Kasumi-1 (cell line): ENCODE measurements around the gene CXorf49B.
"Not testable (repeated sequence)": the region's sequence is repeated elsewhere in the genome, so short reads cannot be mapped to it uniquely, and the experiment has no call there.

Experiments used
- DNase-seq, 2 experiments: peaks; one replicate each; lab custom pipeline; 2025; lab: John Stamatoyannopoulos, UW

The CXorf49B gene

GRCh38 chrX:71763049-71763448, at the start of gene CXorf49B:
Gene CXorf49B (plus strand): TSS chrX:71763349. CDS start chrX:71763424, 75 bp downstream.
- not testable (repeated sequence) for DNase-seq

GRCh38 chrX:71714064-71714463, 49.1 kb upstream of the CXorf49B start:
- not testable (repeated sequence) for DNase-seq

- not testable (repeated sequence) for DNase-seq
These were observed 47.6 kb upstream of the CXorf49B start for GRCh38 chrX:71715551-71715950.

- not testable (repeated sequence) for DNase-seq
These were observed 46.8 kb upstream of the CXorf49B start for GRCh38 chrX:71716323-71716722.

- DNase-seq: not testable (repeated sequence)
These were observed 45.0 kb upstream of the CXorf49B start, which contains the start of gene CXorf49 for GRCh38 chrX:71718185-71718584. Gene CXorf49 (minus strand): TSS chrX:71718285. CDS start chrX:71718151, 134 bp downstream.

- not testable (repeated sequence) for DNase-seq
These were observed 44.0 kb upstream of the CXorf49B start for GRCh38 chrX:71719195-71719594.

- not testable (repeated sequence) for DNase-seq
These were observed 42.8 kb upstream of the CXorf49B start for GRCh38 chrX:71720289-71720886.

DNA sequence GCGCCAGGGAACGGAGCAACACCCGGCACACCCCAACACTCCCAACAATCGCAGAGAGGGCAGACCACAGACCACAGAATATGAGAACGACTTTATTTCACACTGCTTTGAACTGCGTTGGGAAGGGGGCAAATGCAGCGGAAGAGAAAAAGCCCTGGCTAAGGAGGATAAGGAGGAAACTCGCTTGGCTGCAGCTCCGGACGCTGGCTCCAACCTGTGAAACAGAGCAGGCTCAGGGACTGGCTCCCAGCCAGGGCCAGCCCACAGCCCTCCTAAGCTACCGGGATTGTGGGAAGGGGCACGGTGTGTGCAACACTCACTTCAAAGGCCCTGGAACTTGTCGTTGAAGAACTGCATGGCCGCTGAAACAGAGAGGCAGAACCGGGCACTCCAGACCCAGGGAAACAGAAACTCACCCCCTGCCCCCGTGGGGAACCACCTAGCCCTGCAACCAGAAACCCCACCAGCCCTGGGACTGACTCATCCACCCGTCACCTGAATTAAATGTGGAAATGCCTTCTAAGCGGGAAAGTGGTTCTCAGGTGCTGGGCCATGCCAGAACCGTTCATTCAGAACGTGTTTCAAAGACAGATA, 2.4 kb upstream of the CXorf49B start:
- DNase-seq: not testable (repeated sequence)

DNA sequence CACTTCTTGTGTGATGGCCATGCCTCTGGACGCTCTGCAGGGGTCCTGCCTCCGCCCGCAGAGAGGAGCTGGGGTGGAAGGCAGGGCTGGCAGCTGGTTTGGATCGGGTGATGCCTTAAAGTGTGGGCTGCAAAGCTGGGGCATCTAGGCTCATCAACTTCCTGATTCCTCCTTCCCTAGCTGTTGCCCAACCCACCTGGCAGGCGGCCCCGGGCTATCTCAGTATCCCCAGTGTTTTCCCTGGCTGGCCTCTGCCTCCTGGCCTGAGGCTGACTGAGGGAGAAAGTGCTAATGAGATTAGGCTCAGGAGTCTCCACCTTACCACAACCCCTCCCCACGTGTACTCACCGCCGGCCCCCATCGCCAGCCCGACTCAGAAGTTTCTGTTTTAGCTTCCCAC, 1.7 kb downstream of the CXorf49B start:
- DNase-seq: not testable (repeated sequence)

DNA sequence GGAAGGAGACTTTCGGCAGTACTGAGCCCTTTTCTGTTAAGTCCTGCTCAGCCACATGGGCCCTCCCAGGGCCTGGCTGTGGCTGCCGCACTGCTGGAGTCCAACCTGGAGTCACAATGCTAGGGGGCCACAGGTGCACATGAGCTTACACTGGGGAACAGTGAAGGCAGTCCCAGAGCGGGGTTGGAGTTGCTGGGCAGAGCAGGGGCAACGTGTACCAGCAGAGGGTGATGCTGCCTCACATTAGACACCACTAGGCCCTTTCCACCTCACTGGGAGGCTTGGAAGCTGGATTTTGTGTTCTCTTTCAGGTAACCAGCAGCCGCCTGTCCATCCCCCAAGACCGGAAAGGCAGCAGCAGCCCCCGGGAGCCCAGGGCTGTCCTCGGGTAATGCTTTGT, 2.5 kb downstream of the CXorf49B start:
- not testable (repeated sequence) for DNase-seq

DNA sequence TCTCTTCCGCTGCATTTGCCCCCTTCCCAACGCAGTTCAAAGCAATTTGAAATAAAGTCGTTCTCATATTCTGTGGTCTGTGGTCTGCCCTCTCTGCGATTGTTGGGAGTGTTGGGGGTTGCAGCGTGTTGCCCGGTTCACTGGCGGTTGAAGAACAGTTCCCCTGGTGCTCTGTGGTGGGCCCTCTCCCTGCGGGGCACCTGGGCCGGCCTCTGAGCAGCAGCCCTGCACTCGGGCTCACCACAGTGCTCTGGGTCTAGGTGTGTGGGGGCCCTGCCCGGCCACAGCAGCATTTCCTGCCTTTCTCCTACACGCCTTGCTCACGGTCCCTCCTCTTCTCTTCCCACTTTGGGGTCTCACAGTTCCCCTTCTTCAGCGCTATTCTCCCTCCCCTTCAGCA, 4.0 kb downstream of the CXorf49B start:
- DNase-seq: not testable (repeated sequence)

DNA sequence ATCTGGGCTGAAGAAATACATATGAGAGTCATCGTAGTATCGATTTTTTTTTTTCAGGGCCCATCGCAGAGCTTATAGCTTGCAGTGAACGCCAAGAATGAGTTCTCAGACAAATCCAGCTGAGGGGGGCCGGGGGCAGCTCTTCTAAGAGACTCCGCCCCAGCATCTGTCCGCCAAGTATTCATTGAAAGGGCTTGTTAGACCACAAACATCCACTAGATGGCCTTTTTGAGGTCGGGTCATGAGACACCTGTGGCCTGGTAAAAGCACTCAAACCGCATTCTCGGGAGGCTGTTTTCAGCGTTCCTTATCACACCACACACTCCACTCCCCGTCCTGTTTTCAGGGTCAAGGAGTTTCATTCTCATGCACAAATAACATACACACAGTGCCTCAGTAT, 15.2 kb downstream of the CXorf49B start:
- DNase-seq: not testable (repeated sequence)

GRCh38 chrX:71782225-71782949, 19.2 kb downstream of the CXorf49B start:
- DNase-seq: not testable (repeated sequence)

DNA sequence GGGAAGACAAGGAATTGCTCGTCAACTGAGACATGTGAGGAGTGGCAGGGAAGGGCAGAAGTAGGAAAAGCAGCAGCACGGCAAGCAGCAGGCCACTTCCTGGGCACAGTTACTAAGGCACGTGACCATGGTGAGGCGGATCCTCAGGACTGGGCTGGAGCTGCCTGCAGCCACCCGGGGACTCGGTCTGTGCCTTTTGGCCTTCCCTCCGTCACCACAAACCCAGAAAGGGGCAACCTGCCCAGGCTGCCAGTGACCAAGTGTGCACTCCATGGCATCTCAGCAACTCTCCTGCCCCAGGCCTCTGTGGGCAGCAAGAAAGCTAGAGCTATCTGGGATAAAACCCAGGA, 19.8 kb downstream of the CXorf49B start:
- not testable (repeated sequence) for DNase-seq

GRCh38 chrX:71783569-71784347, 20.6 kb downstream of the CXorf49B start:
- not testable (repeated sequence) for DNase-seq

- DNase-seq: not testable (repeated sequence)
These were observed 21.3 kb downstream of the CXorf49B start for GRCh38 chrX:71784348-71784983.

DNA sequence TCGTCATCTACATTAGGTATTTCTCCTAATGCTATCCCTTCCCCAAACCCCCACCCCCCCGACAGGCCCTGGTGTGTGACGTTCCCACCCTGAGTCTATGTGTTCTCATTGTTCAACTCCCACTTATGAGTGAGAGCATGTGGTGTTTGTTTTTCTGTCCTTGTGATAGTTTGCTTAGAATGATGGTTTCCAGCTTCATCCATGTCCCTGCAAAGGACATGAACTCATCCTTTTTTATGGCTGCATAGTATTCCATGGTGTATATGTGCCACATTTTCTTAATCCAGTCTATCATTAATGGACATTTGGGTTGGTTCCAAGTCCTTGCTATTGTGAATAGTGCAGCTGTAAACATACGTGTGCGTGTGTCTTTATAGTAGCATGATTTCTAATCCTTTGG, 43.3 kb downstream of the CXorf49B start:
- DNase-seq: not testable (repeated sequence)

DNA sequence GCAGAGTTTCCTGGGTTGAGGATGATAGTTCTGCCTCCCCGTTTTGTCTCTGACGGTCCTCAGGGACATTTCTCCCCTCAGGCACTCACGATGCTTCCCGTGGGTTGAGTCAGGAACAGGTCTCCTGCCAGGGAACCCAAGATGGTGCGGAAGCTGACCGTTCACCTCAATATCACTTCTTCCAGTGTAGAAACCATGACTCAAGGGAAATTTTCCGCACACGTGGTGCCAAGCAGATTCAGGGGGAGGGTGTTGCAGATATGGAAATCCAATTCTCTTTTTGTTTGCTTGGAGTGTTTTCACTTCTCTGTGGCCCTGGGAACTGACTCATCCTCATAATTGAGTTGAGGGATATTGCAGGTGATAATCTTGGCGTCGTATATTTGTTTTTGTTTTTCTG, 46.7 kb downstream of the CXorf49B start:
- no peak for DNase-seq

GRCh38 chrX:71814123-71814912, 51.2 kb downstream of the CXorf49B start:
- no peak for DNase-seq

DNA sequence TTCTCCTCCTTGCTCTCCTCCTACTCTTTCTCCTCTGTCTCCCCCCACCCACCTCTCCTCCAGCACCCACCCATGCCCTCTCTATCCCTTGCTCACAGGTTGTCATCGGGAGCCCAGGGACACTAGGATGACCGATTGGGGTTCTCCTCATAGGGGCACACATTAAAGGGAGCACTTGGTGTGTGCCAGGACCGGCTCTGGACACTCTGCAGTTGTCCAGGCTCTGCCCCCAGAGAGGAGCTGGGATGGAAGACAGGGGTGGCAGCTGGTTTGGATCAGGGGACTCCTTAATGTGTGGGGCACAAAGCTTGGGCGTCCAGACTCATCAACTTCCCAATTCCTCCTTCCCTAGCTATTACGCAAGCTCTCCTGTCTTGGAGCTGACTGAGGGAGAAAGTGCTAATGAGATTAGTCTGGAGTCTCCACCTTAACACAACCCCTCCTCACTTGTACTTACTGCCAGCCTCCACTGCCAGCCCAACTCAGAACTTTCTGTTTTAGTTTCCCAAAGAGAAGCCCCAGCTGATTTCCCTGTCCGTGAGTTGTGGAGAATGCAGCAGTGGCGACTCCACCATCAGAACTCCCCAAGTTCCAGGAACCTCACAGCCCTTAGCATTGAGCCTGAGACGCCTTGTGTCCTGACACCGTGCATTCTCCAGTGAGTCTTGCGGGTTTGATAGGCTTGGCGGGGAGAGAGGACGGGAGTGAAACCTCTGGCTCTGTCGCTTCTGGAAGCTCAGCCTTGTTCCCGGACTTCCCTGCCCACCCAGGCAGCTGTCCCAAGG, 52.2 kb downstream of the CXorf49B start:
- DNase-seq: no peak
